OCI-LY3 (cell line): ENCODE measurements around the gene GYPB.
"Not testable (repeated sequence)": the region's sequence is repeated elsewhere in the genome, so short reads cannot be mapped to it uniquely, and the experiment has no call there.

Source experiments
- CTCF ChIP-seq: fragments of 200-600, 300-600 bp; sonication (generic); IDR thresholded peaks from 2 replicates; pipeline ENCODE4 v1.5.1; 2014; ENCODE audit warnings: antibody characterized with exemption, low read length, low read depth
- EZH2phosphoT487 ChIP-seq: fragments of 200-600 bp; shearing (Covaris generic); IDR thresholded peaks from 2 replicates; pipeline ENCODE4 v1.6.1; 2018; ENCODE audit warnings: antibody characterized with exemption, mixed run types, low read depth

GRCh38 chr4:143990717-143991116 lies 28.5 kb downstream of the GYPB start:
- TF ChIP-seq CTCF, EZH2phosphoT487: not testable (repeated sequence)
